H9 (cell line): ENCODE results near the gene DUSP5. TPM values are rescaled to one million over a fixed set of nuclear protein-coding genes. Genes with fewer than 3 reads are reported as not detected.

Experiments used
- DNase-seq: peaks from one replicate; pipeline ENCODE4 v3.0.0-alpha.2; 2017
- H2AFZ ChIP-seq: one replicate; pipeline ENCODE4 v1.6.1; 2013; ENCODE audit warnings: mild to moderate bottlenecking, low read length, control low read depth, moderate library complexity
- H2AK5ac ChIP-seq: 2 replicates; pipeline ENCODE4 v1.6.1; 2013; ENCODE audit warnings: low read length, control low read depth, mixed read lengths; ENCODE audit not compliant: insufficient read length
- H2BK120ac ChIP-seq: one replicate; pipeline ENCODE4 v1.6.1; 2013; ENCODE audit warnings: low read depth, mild to moderate bottlenecking, low read length, control low read depth, inconsistent platforms; ENCODE audit not compliant: poor library complexity, severe bottlenecking
- H2BK12ac ChIP-seq: 2 replicates; pipeline ENCODE4 v1.6.1; 2013; ENCODE audit warnings: low read length, control low read depth, mixed read lengths, low read depth; ENCODE audit not compliant: insufficient read length
- H2BK15ac ChIP-seq: 2 replicates; pipeline ENCODE4 v1.6.1; 2013; ENCODE audit warnings: low read depth, low read length, control low read depth
- H2BK20ac ChIP-seq: one replicate; pipeline ENCODE4 v1.6.1; 2013; ENCODE audit warnings: low read depth, mild to moderate bottlenecking, low read length, control low read depth, inconsistent platforms; ENCODE audit not compliant: poor library complexity, severe bottlenecking
- H2BK5ac ChIP-seq: 2 replicates; pipeline ENCODE4 v1.6.1; 2013; ENCODE audit warnings: low read length, control low read depth, mixed read lengths; ENCODE audit not compliant: insufficient read length
- H3K14ac ChIP-seq: 2 replicates; pipeline ENCODE4 v1.6.1; 2013; ENCODE audit warnings: low read length, control low read depth; ENCODE audit not compliant: insufficient read depth
- H3K18ac ChIP-seq: 2 replicates; pipeline ENCODE4 v1.6.1; 2013; ENCODE audit warnings: low read depth, mild to moderate bottlenecking, mixed read lengths, low read length, control low read depth; ENCODE audit not compliant: insufficient read length
- H3K23ac ChIP-seq: 2 replicates; pipeline ENCODE4 v1.6.1; 2013; ENCODE audit warnings: low read length, control low read depth, mixed read lengths, low read depth; ENCODE audit not compliant: insufficient read length
- H3K23me2 ChIP-seq: 2 replicates; pipeline ENCODE4 v1.6.1; 2013; ENCODE audit warnings: low read depth, mild to moderate bottlenecking, mixed read lengths, low read length, control low read depth; ENCODE audit not compliant: insufficient read length, poor library complexity, severe bottlenecking
- H3K27ac ChIP-seq: 2 replicates; pipeline ENCODE4 v1.5.1; 2013; ENCODE audit warnings: low read length, control low read depth, mixed read lengths, low read depth; ENCODE audit not compliant: insufficient read length
- H3K27me3 ChIP-seq: 2 replicates; pipeline ENCODE4 v1.6.1; 2013; ENCODE audit warnings: low read length, control low read depth, inconsistent platforms; ENCODE audit not compliant: insufficient read depth
- H3K4ac ChIP-seq: 2 replicates; pipeline ENCODE4 v1.6.1; 2013; ENCODE audit warnings: low read depth, mild to moderate bottlenecking, control low read depth, inconsistent platforms, low read length, moderate library complexity
- H3K4me1 ChIP-seq: 2 replicates; pipeline ENCODE4 v1.6.1; 2013; ENCODE audit warnings: low read length, control low read depth, inconsistent platforms; ENCODE audit not compliant: insufficient read depth
- H3K4me2 ChIP-seq: 2 replicates; pipeline ENCODE4 v1.6.1; 2013; ENCODE audit warnings: low read length, control low read depth, mixed read lengths; ENCODE audit not compliant: insufficient read length, insufficient read depth
- H3K56ac ChIP-seq: 2 replicates; pipeline ENCODE4 v1.6.1; 2013; ENCODE audit warnings: low read depth, mild to moderate bottlenecking, mixed read lengths, low read length, control low read depth; ENCODE audit not compliant: insufficient read length
- H3K79me1 ChIP-seq: 2 replicates; pipeline ENCODE4 v1.6.1; 2013; ENCODE audit warnings: low read depth, mild to moderate bottlenecking, moderate library complexity, low read length, control low read depth, inconsistent platforms; ENCODE audit not compliant: insufficient read depth, poor library complexity, severe bottlenecking
- H3K79me2 ChIP-seq: 2 replicates; pipeline ENCODE4 v1.6.1; 2013; ENCODE audit warnings: low read length, control low read depth, inconsistent platforms; ENCODE audit not compliant: insufficient read depth
- H3K9ac ChIP-seq: 2 replicates; pipeline ENCODE4 v1.6.1; 2013; ENCODE audit warnings: low read length, control low read depth, mixed read lengths; ENCODE audit not compliant: insufficient read length; ENCODE audit errors: extremely low read depth
- H3K9me3 ChIP-seq: one replicate; pipeline ENCODE4 v1.6.1; 2013; ENCODE audit warnings: low read depth, low read length, inconsistent platforms; ENCODE audit not compliant: control insufficient read depth
- H3T11ph ChIP-seq: one replicate; pipeline ENCODE4 v1.6.1; 2013; ENCODE audit warnings: mild to moderate bottlenecking, low read length, control low read depth, inconsistent platforms
- H4K20me1 ChIP-seq: one replicate; pipeline ENCODE4 v1.6.1; 2013; ENCODE audit not compliant: control insufficient read depth, insufficient read length, insufficient read depth
- H4K5ac ChIP-seq: 2 replicates; pipeline ENCODE4 v1.6.1; 2013; ENCODE audit warnings: low read depth, mild to moderate bottlenecking, mixed read lengths, low read length, control low read depth; ENCODE audit not compliant: insufficient read length
- H4K8ac ChIP-seq: replicated peaks from 2 replicates; pipeline ENCODE4 v1.6.1; 2013; ENCODE audit warnings: low read length, control low read depth, mixed read lengths, low read depth; ENCODE audit not compliant: insufficient read length
- H4K91ac ChIP-seq: 2 replicates; pipeline ENCODE4 v1.6.1; 2013; ENCODE audit warnings: low read depth, mild to moderate bottlenecking, moderate library complexity, mixed read lengths, low read length, control low read depth; ENCODE audit not compliant: insufficient read length
- H3K27ac Mint-ChIP-seq, 3 experiments: 2 replicates in 2 of 3; 3 replicates in 1 of 3; pipeline ENCODE4 v1.8.0; 2020 to 2021; ENCODE audit warnings: mixed read lengths in 3 of 3, mild to moderate bottlenecking in 1 of 3, moderate library complexity in 1 of 3
- H3K27me3 Mint-ChIP-seq: 2 replicates; pipeline ENCODE4 v1.8.0; 2021; ENCODE audit warnings: low read depth, mild to moderate bottlenecking, moderate library complexity, mixed read lengths
- H3K36me3 Mint-ChIP-seq, 3 experiments: 2 replicates in 2 of 3; 3 replicates in 1 of 3; pipeline ENCODE4 v1.8.0; 2020 to 2021; ENCODE audit warnings: low read depth in 3 of 3, mixed read lengths in 3 of 3; ENCODE audit not compliant: insufficient read depth in 1 of 3
- H3K4me1 Mint-ChIP-seq, 2 experiments: 2 replicates each; pipeline ENCODE4 v1.8.0; 2020; ENCODE audit warnings: mixed read lengths in 2 of 2
- H3K4me3 Mint-ChIP-seq, 2 experiments: 2 replicates in 1 of 2; 3 replicates in 1 of 2; pipeline ENCODE4 v1.8.0; 2020 to 2021; ENCODE audit warnings: mild to moderate bottlenecking in 2 of 2, mixed read lengths in 2 of 2, moderate library complexity in 1 of 2
- H3K9me3 Mint-ChIP-seq, 2 experiments: 2 replicates in 1 of 2; 3 replicates in 1 of 2; pipeline ENCODE4 v1.8.0; 2020; ENCODE audit warnings: mild to moderate bottlenecking in 2 of 2, mixed read lengths in 2 of 2, moderate library complexity in 1 of 2
- CTCF ChIP-seq: fragments of 200-600 bp; sonication (generic); conservative IDR thresholded peaks from 3 replicates; pipeline ENCODE4 v1.8.0; 2021; ENCODE audit warnings: antibody characterized with exemption, mild to moderate bottlenecking
- whole genome bisulfite sequencing: extraction: QIAGEN DNeasy Blood & Tissue Kit; methylation state at CpG from one replicate; pipeline ENCODE4 v1.1.7; 2013; ENCODE audit warnings: missing lambda C conversion rate, low lambda C conversion rate, mixed read lengths; ENCODE audit not compliant: insufficient read length; ENCODE audit errors: extremely low coverage; 5-methylcytosine and 5-hydroxymethylcytosine counted together
- total RNA-seq: library from RNA; stranded (reverse); gene quantifications from 2 replicates; pipeline ENCODE4 v1.2.1, GENCODE V29; 2021

Gene DUSP5
- total RNA-seq, 1 experiment from 2014 or later = 29.3 TPM

- H3K23ac ChIP-seq = no peak overlapping the region
- H3K27me3 Mint-ChIP-seq = no peaks in the 10 kb centered on the region
- no peaks in the 10 kb centered on the region for H3K9me3 ChIP-seq
- no peak overlapping the region for H4K8ac ChIP-seq
- peak overlapping the region in 2 of 3 experiments; percentile 84 to 87; a peak in 3 of 7 replicates for H3K27ac Mint-ChIP-seq
- no peak overlapping the region for H3K14ac ChIP-seq
- no peaks in the 10 kb centered on the region for H3K79me1 ChIP-seq
- no peak overlapping the region for H3K18ac ChIP-seq
- no peak overlapping the region for H2BK5ac ChIP-seq
- H4K20me1 ChIP-seq = no peaks in the 10 kb centered on the region
- no peak overlapping the region for H3K56ac ChIP-seq
- no peak overlapping the region for H2BK12ac ChIP-seq
- no peak for TF ChIP-seq CTCF
- no peaks in the 10 kb centered on the region for H3K9me3 Mint-ChIP-seq
- no peak for DNase-seq
- no peaks in the 10 kb centered on the region for H3K79me2 ChIP-seq
- no peak overlapping the region for H3K27ac ChIP-seq
- no peak overlapping the region for H2BK15ac ChIP-seq
- H3K4me1 ChIP-seq = peaks cover 20% of the 10 kb centered on the region
- no peak overlapping the region for H3K4ac ChIP-seq
- H3T11ph ChIP-seq = no peak overlapping the region
- H4K91ac ChIP-seq = no peak overlapping the region
- H3K23me2 ChIP-seq = no peaks in the 10 kb centered on the region
- peaks cover 30% of the 10 kb centered on the region in 2 experiments for H3K4me1 Mint-ChIP-seq
- H2AFZ ChIP-seq = peak overlapping the region; percentile 41
- no peaks in the 10 kb centered on the region for H3K36me3 Mint-ChIP-seq
- no CpG with 5 or more reads among the region's 11 CpGs for WGBS
- peak overlapping the region; percentile 23 for H3K4me2 ChIP-seq
- H2AK5ac ChIP-seq = no peak overlapping the region
- no peak overlapping the region for H2BK120ac ChIP-seq
- H3K4me3 Mint-ChIP-seq = peak overlapping the region in 1 of 2 experiments; percentile 21; a peak in 1 of 5 replicates
- no peak overlapping the region for H4K5ac ChIP-seq
- no peak overlapping the region for H3K9ac ChIP-seq
- no peak overlapping the region for H2BK20ac ChIP-seq
- no peaks in the 10 kb centered on the region for H3K27me3 ChIP-seq
These were observed 10.9 kb upstream of the DUSP5 start for GRCh38 chr10:110486680-110487410.
